HG03378 (cell line): ENCODE measurements around the gene YIPF4.
"Not testable (repeated sequence)": the region's sequence is repeated elsewhere in the genome, so short reads cannot be mapped to it uniquely, and the experiment has no call there.

Experiments
- ATAC-seq: cut with Tn5 transposase; IDR thresholded peaks from one replicate; pipeline ENCODE4 v1.9.1; 2021; ENCODE audit warnings: mild to moderate bottlenecking, moderate library complexity; ENCODE audit not compliant: unreplicated experiment

Gene YIPF4

GRCh38 chr2:32284321-32284720 is 6.6 kb downstream of the YIPF4 start:
- ATAC-seq = no peak

GRCh38 chr2:32289165-32289999 is 11.7 kb downstream of the YIPF4 start:
- no peak for ATAC-seq

- no peak for ATAC-seq
Observed at GRCh38 chr2:32290000-32290339, 12.3 kb downstream of the YIPF4 start.

- no peak for ATAC-seq
Observed at GRCh38 chr2:32291746-32292145, 14.0 kb downstream of the YIPF4 start.

- ATAC-seq = not testable (repeated sequence)
Observed at GRCh38 chr2:32293493-32293892, 15.8 kb downstream of the YIPF4 start.

- ATAC-seq = not testable (repeated sequence)
Observed at GRCh38 chr2:32293966-32294562, 16.4 kb downstream of the YIPF4 start.

- ATAC-seq = no peak
Observed at GRCh38 chr2:32310577-32310976, 32.9 kb downstream of the YIPF4 start.

GRCh38 chr2:32314886-32315285 is 37.2 kb downstream of the YIPF4 start:
- ATAC-seq = no peak

GRCh38 chr2:32328679-32329078 is 51.0 kb downstream of the YIPF4 start:
- ATAC-seq = not testable (repeated sequence)

GRCh38 chr2:32329180-32329980 is 51.7 kb downstream of the YIPF4 start:
- ATAC-seq = not testable (repeated sequence)

GRCh38 chr2:32330136-32330535 is 52.4 kb downstream of the YIPF4 start:
- no peak for ATAC-seq

GRCh38 chr2:32342801-32343200 is 65.1 kb downstream of the YIPF4 start:
- no peak for ATAC-seq

- not testable (repeated sequence) for ATAC-seq
Observed at GRCh38 chr2:32350797-32351196, 73.1 kb downstream of the YIPF4 start.

GRCh38 chr2:32355976-32356680 is 78.4 kb downstream of the YIPF4 start:
- ATAC-seq = no peak

GRCh38 chr2:32356681-32357317 is 79.1 kb downstream of the YIPF4 start, which contains the start of gene BIRC6:
TSS of gene BIRC6 (plus strand) at chr2:32357023. CDS start at chr2:32357162, 139 bp downstream.
- peak; percentile 66 for ATAC-seq

GRCh38 chr2:32357318-32358110 is 79.8 kb downstream of the YIPF4 start:
- peak; percentile 2 for ATAC-seq

- no peak for ATAC-seq
Observed at GRCh38 chr2:32358111-32358482, 80.4 kb downstream of the YIPF4 start.

GRCh38 chr2:32360416-32360815 is 82.7 kb downstream of the YIPF4 start:
- ATAC-seq = no peak

- not testable (repeated sequence) for ATAC-seq
Observed at GRCh38 chr2:32362997-32363396, 85.3 kb downstream of the YIPF4 start.

- ATAC-seq = peak; percentile 79
Observed at GRCh38 chr2:32363597-32363996, 85.9 kb downstream of the YIPF4 start.
